ENCODE data around the gene PPIE.

DNA sequence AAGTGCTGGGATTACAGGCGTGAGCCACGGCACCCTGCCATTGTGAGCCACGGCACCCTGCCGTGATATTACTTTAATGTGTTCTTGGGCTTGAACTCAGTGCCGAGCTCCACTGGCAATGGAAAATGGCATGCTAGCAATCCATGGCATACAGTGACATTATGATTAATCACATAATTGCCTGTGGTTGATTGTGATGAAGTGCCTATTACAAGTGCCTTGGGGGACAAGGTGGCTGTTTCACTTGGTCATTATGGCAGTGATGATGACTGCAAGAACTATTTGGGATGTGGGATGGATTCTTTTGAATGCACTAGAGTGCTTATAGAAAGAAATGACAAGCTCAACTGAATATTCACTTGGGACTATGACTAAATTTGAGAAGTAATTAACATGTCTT, 25.1 kb upstream of the PPIE start:
- TF ChIP-seq, protein P1, sequence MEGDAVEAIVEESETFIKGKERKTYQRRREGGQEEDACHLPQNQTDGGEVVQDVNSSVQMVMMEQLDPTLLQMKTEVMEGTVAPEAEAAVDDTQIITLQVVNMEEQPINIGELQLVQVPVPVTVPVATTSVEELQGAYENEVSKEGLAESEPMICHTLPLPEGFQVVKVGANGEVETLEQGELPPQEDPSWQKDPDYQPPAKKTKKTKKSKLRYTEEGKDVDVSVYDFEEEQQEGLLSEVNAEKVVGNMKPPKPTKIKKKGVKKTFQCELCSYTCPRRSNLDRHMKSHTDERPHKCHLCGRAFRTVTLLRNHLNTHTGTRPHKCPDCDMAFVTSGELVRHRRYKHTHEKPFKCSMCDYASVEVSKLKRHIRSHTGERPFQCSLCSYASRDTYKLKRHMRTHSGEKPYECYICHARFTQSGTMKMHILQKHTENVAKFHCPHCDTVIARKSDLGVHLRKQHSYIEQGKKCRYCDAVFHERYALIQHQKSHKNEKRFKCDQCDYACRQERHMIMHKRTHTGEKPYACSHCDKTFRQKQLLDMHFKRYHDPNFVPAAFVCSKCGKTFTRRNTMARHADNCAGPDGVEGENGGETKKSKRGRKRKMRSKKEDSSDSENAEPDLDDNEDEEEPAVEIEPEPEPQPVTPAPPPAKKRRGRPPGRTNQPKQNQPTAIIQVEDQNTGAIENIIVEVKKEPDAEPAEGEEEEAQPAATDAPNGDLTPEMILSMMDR (conservative IDR thresholded peaks at IDR 0.05): no peak
- no peak for TF ChIP-seq ZFX (IDR thresholded peaks at IDR 0.05)

Measured in C4-2B (cell line).